PFSK-1 (cell line): ENCODE results near the gene BCL2L15.

ENCODE experiments used
- FOXP2 ChIP-seq: optimal IDR thresholded peaks from 2 replicates; pipeline ENCODE3; 2011; ENCODE audit warnings: borderline replicate concordance, control low read depth, inconsistent platforms; ENCODE audit not compliant: insufficient read depth; ENCODE audit errors: extremely low read length, extremely low read depth
- POLR2AphosphoS5 ChIP-seq: IDR thresholded peaks from 2 replicates; pipeline ENCODE4 v1.6.1; 2012; ENCODE audit warnings: low read depth, mild to moderate bottlenecking, control low read depth, low read length, moderate library complexity
- SIN3A ChIP-seq: IDR thresholded peaks from 2 replicates; pipeline ENCODE4 v1.6.1; 2012; ENCODE audit warnings: mild to moderate bottlenecking, low read length, moderate library complexity, borderline replicate concordance; ENCODE audit not compliant: insufficient read depth
- TAF1 ChIP-seq: IDR thresholded peaks from 2 replicates; pipeline ENCODE4 v1.6.1; 2012; ENCODE audit warnings: low read length, control low read depth, borderline replicate concordance; ENCODE audit not compliant: insufficient read depth
- TF ChIP-seq, protein P1 (sequence below), 2 experiments: IDR thresholded peaks; 2 replicates each; pipeline versions ENCODE4 v1.6.1 to v1.8.0; 2011 to 2012; ENCODE audit warnings: low read depth in 2 of 2, low read length in 2 of 2, control low read depth in 1 of 2, inconsistent platforms in 1 of 2, mild to moderate bottlenecking in 1 of 2, moderate library complexity in 1 of 2; ENCODE audit not compliant: insufficient read depth in 1 of 2

The BCL2L15 gene

DNA sequence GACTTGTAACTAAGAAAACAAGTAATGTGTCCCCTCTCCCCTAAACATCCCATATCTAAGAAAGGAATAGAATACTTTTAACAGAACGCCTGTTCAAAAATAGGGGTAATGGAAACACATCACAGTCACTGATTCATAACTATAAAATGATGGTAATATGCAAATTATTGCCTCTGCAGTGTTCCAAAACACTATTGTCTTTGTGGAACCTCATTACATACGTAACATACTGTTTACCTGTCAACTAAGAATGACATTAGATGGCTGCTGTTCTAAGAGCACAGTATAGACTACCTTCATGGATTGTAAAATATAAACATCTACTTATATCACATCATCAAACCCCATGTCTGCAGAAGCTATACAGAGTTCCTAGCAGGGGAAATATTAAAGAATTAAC is 3.4 kb upstream of the BCL2L15 start:
- no peak for TF ChIP-seq TAF1
- TF ChIP-seq, protein P1, sequence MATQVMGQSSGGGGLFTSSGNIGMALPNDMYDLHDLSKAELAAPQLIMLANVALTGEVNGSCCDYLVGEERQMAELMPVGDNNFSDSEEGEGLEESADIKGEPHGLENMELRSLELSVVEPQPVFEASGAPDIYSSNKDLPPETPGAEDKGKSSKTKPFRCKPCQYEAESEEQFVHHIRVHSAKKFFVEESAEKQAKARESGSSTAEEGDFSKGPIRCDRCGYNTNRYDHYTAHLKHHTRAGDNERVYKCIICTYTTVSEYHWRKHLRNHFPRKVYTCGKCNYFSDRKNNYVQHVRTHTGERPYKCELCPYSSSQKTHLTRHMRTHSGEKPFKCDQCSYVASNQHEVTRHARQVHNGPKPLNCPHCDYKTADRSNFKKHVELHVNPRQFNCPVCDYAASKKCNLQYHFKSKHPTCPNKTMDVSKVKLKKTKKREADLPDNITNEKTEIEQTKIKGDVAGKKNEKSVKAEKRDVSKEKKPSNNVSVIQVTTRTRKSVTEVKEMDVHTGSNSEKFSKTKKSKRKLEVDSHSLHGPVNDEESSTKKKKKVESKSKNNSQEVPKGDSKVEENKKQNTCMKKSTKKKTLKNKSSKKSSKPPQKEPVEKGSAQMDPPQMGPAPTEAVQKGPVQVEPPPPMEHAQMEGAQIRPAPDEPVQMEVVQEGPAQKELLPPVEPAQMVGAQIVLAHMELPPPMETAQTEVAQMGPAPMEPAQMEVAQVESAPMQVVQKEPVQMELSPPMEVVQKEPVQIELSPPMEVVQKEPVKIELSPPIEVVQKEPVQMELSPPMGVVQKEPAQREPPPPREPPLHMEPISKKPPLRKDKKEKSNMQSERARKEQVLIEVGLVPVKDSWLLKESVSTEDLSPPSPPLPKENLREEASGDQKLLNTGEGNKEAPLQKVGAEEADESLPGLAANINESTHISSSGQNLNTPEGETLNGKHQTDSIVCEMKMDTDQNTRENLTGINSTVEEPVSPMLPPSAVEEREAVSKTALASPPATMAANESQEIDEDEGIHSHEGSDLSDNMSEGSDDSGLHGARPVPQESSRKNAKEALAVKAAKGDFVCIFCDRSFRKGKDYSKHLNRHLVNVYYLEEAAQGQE (IDR thresholded peaks at IDR 0.05; ENCODE audit: insufficient read depth in 1 of 2, low read depth in 2 of 2, low read length in 2 of 2): no peak
- TF ChIP-seq POLR2AphosphoS5: no peak
- TF ChIP-seq FOXP2: no peak
- no peak for TF ChIP-seq SIN3A

DNA sequence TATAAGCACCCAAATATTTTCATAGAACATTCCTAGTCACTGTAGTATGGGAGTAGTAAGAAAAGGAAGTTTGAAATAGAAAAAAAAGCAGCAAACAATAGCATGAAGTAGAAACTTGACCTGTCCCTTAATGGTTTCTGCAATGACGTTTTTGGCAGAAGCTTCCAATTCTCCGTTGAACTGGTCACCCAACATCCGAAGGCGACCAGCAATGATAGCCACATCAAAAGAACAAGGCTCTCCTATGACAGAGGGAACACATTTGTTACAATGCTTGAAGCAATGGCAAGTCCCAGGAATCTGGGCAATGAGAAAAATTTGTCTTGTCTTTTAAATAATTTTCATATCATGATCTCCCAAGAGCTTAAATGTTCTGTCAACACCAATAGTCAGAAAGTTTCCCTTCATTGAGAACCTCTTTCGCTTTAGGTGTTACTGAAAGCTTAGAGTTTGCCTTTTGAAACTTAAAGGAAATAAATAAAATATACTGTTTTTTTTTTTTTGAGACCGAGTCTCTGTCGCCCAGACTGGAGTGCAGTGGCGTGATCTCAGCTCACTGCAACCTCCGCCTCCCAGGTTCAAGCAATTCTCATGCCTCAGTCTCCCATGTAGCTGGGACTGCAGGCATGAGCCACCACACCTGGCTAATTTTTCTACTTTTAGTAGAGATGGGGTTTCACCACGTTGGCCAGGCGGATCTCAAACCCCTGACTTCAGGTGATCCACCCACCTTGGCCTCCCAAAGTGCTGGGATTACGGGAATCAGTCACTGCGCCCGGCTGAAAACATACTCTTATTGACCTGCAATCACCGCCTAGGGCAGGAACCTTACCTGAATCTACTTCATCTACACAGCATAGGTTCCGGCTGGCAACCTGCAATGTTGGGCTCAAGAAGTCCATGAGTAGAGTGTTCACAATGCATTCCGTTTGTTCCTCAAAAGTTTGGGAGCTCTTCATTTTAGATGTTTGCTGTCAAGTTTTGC is 672 bp downstream of the BCL2L15 start:
- no peak for TF ChIP-seq TAF1
- no peak for TF ChIP-seq FOXP2
- TF ChIP-seq POLR2AphosphoS5: no peak
- TF ChIP-seq, protein P1 (IDR thresholded peaks at IDR 0.05; ENCODE audit: insufficient read depth in 1 of 2, low read depth in 2 of 2, low read length in 2 of 2): no peak
- TF ChIP-seq SIN3A: no peak

DNA sequence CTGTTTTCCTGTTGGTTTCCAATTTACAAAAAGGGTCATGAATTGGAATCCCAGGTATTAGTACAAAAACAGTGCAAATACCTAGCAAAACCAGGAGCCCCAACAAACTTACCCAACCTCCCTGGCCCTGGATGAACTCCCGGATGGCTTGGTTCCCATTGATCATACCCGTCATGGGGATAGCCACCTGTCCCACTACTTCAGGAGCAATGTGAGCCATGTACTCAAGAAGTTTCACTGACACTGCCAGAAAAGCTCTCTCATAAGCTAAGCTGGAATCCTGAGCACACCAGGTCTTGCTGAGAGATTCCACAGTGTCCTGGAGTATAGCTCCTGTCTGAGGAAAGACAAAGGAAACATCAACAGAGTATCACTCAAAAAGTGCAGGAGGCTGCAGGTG is 5.7 kb downstream of the BCL2L15 start:
- no peak for TF ChIP-seq SIN3A
- no peak for TF ChIP-seq POLR2AphosphoS5
- no peak for TF ChIP-seq FOXP2
- TF ChIP-seq, protein P1 (IDR thresholded peaks at IDR 0.05; ENCODE audit: insufficient read depth in 1 of 2, low read depth in 2 of 2, low read length in 2 of 2): no peak
- TF ChIP-seq TAF1: no peak

DNA sequence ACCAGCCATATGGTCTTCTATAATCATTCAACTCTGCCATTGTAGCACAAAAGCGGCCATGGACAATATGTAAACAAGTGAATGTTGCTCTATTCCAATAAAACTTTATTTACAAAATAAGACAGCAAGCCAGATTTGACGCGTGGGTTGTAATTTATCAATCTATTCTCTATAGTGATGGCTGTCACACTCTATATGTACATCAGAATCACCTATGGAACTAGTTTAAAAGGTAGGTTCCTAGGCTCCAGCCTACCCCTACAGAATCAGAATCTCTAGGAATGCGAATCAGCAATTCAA is 7.7 kb downstream of the BCL2L15 start:
- TF ChIP-seq POLR2AphosphoS5: no peak
- TF ChIP-seq SIN3A: no peak

DNA sequence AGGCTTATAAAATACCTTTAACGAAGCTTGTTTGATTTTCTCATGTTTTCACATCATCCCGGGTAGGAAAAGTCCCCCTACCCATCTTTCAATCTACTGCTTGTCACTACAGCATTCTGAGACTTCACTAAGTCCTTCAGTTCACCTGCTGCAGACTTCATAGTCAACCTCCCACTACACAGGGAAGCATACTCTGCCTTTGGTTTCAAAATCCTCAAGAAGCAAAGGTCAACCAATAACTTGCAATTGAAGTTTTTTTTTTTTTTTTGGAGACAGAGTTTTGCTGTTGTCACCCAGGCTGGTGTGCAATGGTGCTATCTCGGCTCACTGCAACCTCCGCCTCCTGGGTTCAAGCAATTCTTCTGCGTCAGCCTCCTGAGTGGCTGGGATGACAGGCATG is 11.2 kb downstream of the BCL2L15 start:
- TF ChIP-seq FOXP2: no peak
- TF ChIP-seq SIN3A: no peak
- no peak for TF ChIP-seq TAF1
- TF ChIP-seq, protein P1 (IDR thresholded peaks at IDR 0.05; ENCODE audit: insufficient read depth in 1 of 2, low read depth in 2 of 2, low read length in 2 of 2): no peak
- TF ChIP-seq POLR2AphosphoS5: no peak
